ENCODE results near the gene TMEM129. TPM values are rescaled to one million over a fixed set of nuclear protein-coding genes. Genes with fewer than 3 reads are reported as not detected.

TMEM129 gene
- total and polyA plus RNA-seq, 2 donors (not counting 1 experiment from before 2014, with no cell fraction given): 15.0 to 39.6 TPM

DNA sequence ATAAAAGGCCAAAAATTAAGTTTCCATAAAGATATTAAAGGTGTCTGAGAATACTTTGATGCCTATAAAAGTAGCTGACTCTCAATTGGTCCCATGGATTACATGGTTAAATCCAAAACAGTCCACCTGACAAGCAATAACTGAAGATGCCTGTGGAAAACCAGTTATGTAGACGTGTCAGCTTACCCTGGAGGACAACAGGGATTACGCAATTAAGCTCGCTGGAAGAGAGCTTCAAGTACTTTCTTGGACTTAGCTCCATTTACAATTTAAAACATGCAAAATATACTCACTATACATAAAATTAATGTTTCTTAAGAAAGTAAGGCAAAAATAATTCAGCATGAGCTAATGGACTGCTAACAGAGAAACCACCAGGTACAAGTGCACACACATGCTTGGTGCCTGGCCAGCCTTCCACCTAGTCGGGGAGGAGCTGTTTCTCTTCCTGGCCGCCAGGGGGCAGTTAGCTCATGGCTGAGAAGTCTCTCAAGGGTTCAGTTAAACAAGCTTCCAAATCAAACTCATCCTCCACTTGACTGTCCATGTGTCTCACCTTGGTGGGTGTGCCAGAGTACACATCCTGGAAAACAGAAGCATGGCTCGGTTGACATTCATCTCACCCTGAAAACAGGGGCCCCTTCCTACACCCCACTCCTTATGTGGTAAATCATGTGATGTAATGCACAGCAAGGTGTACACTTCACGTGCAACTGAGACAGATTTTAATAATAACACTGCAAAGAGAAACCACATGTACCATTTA lies 27.8 kb downstream of the TMEM129 start:
- Histone ChIP-seq H3K4me2 (ENCODE audit: extremely low read depth, insufficient read depth, low read length) (no peak overlapping the region), H3K4me1 (ENCODE audit: control insufficient read depth, extremely low read depth, insufficient read depth, low read length) (no peaks in the 10 kb centered on the region), H3K79me2 (ENCODE audit: control insufficient read depth, insufficient read depth, low read length) (no peaks in the 10 kb centered on the region), H3K9me3 (ENCODE audit: control insufficient read depth, insufficient read depth, low read depth, low read length) (no peaks in the 10 kb centered on the region), H3K4me3 (replicated peaks in 1 of 4; ENCODE audit: control extremely low read depth in 1 of 4, insufficient read depth in 1 of 4, low read depth in 3 of 4, low read length in 4 of 4) (no peak overlapping the region), H4K20me1 (ENCODE audit: control insufficient read depth, extremely low read depth, insufficient read depth, low read length) (no peaks in the 10 kb centered on the region), H3K36me3 (ENCODE audit: control insufficient read depth, insufficient read depth, low read length) (peaks cover 25% of the 10 kb centered on the region), H3K9ac (ENCODE audit: insufficient read depth, low read length) (no peak overlapping the region), H3K27me3 (ENCODE audit: control insufficient read depth, insufficient read depth, low read length) (no peaks in the 10 kb centered on the region), H3K27ac (ENCODE audit: insufficient read depth, low read length) (no peak overlapping the region), H2AFZ (ENCODE audit: low read length) (no peak overlapping the region)
- DNase-seq (ENCODE audit: low read depth in 2 of 2): peak; percentile 67 to 81
- TF ChIP-seq, protein P1, sequence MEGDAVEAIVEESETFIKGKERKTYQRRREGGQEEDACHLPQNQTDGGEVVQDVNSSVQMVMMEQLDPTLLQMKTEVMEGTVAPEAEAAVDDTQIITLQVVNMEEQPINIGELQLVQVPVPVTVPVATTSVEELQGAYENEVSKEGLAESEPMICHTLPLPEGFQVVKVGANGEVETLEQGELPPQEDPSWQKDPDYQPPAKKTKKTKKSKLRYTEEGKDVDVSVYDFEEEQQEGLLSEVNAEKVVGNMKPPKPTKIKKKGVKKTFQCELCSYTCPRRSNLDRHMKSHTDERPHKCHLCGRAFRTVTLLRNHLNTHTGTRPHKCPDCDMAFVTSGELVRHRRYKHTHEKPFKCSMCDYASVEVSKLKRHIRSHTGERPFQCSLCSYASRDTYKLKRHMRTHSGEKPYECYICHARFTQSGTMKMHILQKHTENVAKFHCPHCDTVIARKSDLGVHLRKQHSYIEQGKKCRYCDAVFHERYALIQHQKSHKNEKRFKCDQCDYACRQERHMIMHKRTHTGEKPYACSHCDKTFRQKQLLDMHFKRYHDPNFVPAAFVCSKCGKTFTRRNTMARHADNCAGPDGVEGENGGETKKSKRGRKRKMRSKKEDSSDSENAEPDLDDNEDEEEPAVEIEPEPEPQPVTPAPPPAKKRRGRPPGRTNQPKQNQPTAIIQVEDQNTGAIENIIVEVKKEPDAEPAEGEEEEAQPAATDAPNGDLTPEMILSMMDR (conservative IDR thresholded peaks at IDR 0.05 in 1 of 2, IDR thresholded peaks at IDR 0.05 in 1 of 2; ENCODE audit: low read depth in 1 of 2, low read length in 2 of 2): peak; percentile 92 to 98
- no peak for TF ChIP-seq EZH2 (IDR thresholded peaks at IDR 0.05; ENCODE audit: low read length, missing control alignments)

DNA sequence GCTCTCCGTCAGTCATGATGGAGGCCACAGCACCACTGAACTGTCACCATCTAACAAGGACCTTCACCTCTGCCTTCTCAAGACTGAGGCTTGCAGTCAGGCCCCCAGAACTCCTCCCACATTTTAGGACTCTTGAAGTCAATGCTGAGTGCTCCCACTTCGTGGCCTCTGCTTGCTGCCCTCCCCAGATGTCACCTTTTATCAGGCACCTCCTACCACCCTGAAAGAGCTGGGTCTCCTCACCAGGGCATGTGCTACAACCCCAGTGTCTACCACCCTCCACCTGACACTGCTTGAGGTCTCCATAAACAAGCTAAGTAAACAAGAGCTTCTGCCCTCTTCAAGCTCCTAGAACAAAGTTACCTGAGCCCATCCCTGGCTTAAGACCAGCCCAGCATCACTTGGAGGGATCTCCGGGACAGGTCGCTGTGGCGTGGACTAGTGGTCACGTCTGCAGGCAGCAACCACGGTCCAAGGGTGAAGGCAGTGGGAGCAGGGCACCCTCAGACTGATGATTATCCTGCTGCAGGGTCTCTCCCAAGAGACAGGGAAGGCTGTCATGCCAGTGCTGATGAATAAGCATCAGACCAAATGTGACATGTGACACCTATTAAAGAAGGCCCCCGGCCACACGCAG lies 29.3 kb downstream of the TMEM129 start:
- peaks cover 22% of the 10 kb centered on the region for H3K36me3 ChIP-seq (ENCODE audit: control insufficient read depth, insufficient read depth, low read length)
- no peak overlapping the region for H3K9ac ChIP-seq (ENCODE audit: insufficient read depth, low read length)
- H3K79me2 ChIP-seq (ENCODE audit: control insufficient read depth, insufficient read depth, low read length): no peaks in the 10 kb centered on the region
- no peaks in the 10 kb centered on the region for H4K20me1 ChIP-seq (ENCODE audit: control insufficient read depth, extremely low read depth, insufficient read depth, low read length)
- no peak overlapping the region for H3K4me2 ChIP-seq (ENCODE audit: extremely low read depth, insufficient read depth, low read length)
- no peak overlapping the region for H2AFZ ChIP-seq (ENCODE audit: low read length)
- no peak overlapping the region for H3K4me3 ChIP-seq (replicated peaks in 1 of 4; ENCODE audit: control extremely low read depth in 1 of 4, insufficient read depth in 1 of 4, low read depth in 3 of 4, low read length in 4 of 4)
- H3K9me3 ChIP-seq (ENCODE audit: control insufficient read depth, insufficient read depth, low read depth, low read length): no peaks in the 10 kb centered on the region
- no peak for DNase-seq (ENCODE audit: low read depth in 2 of 2)
- TF ChIP-seq, protein P1 (conservative IDR thresholded peaks at IDR 0.05 in 1 of 2, IDR thresholded peaks at IDR 0.05 in 1 of 2; ENCODE audit: low read depth in 1 of 2, low read length in 2 of 2): no peak
- no peak for TF ChIP-seq EZH2 (IDR thresholded peaks at IDR 0.05; ENCODE audit: low read length, missing control alignments)
- no peak overlapping the region for H3K27ac ChIP-seq (ENCODE audit: insufficient read depth, low read length)
- H3K4me1 ChIP-seq (ENCODE audit: control insufficient read depth, extremely low read depth, insufficient read depth, low read length): no peaks in the 10 kb centered on the region
- H3K27me3 ChIP-seq (ENCODE audit: control insufficient read depth, insufficient read depth, low read length): no peaks in the 10 kb centered on the region

DNA sequence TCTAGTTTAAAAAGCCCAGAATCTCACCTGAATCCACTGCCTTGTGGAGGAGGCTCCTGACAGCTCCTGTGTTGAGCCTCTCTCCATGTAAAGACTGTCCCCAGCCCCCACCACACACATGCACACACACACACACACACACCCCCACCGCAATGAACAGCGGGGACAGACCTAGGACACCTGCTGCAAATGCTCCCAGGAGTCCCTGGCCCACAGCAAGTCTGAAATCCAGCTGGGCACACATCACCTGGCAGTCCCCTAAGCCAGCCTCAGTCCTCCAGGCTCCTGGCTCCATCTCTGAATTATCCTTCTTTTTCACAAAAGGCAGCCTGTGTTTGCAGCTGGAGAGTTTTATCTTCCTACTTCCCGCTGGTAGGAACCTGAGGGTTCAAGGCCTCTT lies 30.4 kb downstream of the TMEM129 start:
- Histone ChIP-seq H3K4me1 (ENCODE audit: control insufficient read depth, extremely low read depth, insufficient read depth, low read length) (no peaks in the 10 kb centered on the region), H3K27ac (ENCODE audit: insufficient read depth, low read length) (no peak overlapping the region), H2AFZ (ENCODE audit: low read length) (no peak overlapping the region), H3K4me2 (ENCODE audit: extremely low read depth, insufficient read depth, low read length) (no peak overlapping the region), H3K27me3 (ENCODE audit: control insufficient read depth, insufficient read depth, low read length) (no peaks in the 10 kb centered on the region), H3K4me3 (replicated peaks in 1 of 4; ENCODE audit: control extremely low read depth in 1 of 4, insufficient read depth in 1 of 4, low read depth in 3 of 4, low read length in 4 of 4) (no peak overlapping the region), H3K79me2 (ENCODE audit: control insufficient read depth, insufficient read depth, low read length) (no peaks in the 10 kb centered on the region), H4K20me1 (ENCODE audit: control insufficient read depth, extremely low read depth, insufficient read depth, low read length) (no peaks in the 10 kb centered on the region), H3K36me3 (ENCODE audit: control insufficient read depth, insufficient read depth, low read length) (peaks cover 21% of the 10 kb centered on the region), H3K9ac (ENCODE audit: insufficient read depth, low read length) (no peak overlapping the region), H3K9me3 (ENCODE audit: control insufficient read depth, insufficient read depth, low read depth, low read length) (no peaks in the 10 kb centered on the region)
- TF ChIP-seq EZH2 (IDR thresholded peaks at IDR 0.05; ENCODE audit: low read length, missing control alignments): no peak
- TF ChIP-seq, protein P1 (conservative IDR thresholded peaks at IDR 0.05 in 1 of 2, IDR thresholded peaks at IDR 0.05 in 1 of 2; ENCODE audit: low read depth in 1 of 2, low read length in 2 of 2): no peak
- DNase-seq (ENCODE audit: low read depth in 2 of 2): no peak
